Smooth muscle cell (in vitro differentiated cells): ENCODE results near the gene CADM2. TPM values are rescaled to one million over a fixed set of nuclear protein-coding genes. Genes with fewer than 3 reads are reported as not detected.

Experiments used
- DNase-seq: peaks from one replicate; lab custom pipeline; 2025; ENCODE audit not compliant: unreplicated experiment; lab: John Stamatoyannopoulos, UW
- H2AFZ ChIP-seq: fragments of 200-600 bp; sonication (generic); 2 replicates; pipeline ENCODE4 v1.6.0; 2016; ENCODE audit warnings: antibody characterized with exemption, low read depth, mild to moderate bottlenecking
- H3F3A ChIP-seq: fragments of 200-600 bp; sonication (generic); 2 replicates; pipeline ENCODE4 v1.6.0; 2017; ENCODE audit warnings: antibody characterized with exemption, low read depth
- H3K27ac ChIP-seq: fragments of 200-600 bp; sonication (generic); 2 replicates; pipeline ENCODE4 v1.5.1; 2016; ENCODE audit warnings: low read depth, mild to moderate bottlenecking
- H3K27me3 ChIP-seq: fragments of 200-600 bp; sonication (generic); 2 replicates; pipeline ENCODE4 v1.6.1; 2016; ENCODE audit warnings: low read depth, mild to moderate bottlenecking
- H3K36me3 ChIP-seq: fragments of 200-600 bp; sonication (generic); 2 replicates; pipeline ENCODE4 v1.5.1; 2016; ENCODE audit warnings: low read depth
- H3K4me1 ChIP-seq: fragments of 200-600 bp; sonication (generic); 2 replicates; pipeline ENCODE4 v1.5.1; 2016; ENCODE audit warnings: low read depth
- H3K4me2 ChIP-seq: fragments of 200-600 bp; sonication (generic); 2 replicates; pipeline ENCODE4 v1.6.0; 2016; ENCODE audit warnings: mild to moderate bottlenecking
- H3K4me3 ChIP-seq: fragments of 200-600 bp; sonication (generic); 2 replicates; pipeline ENCODE4 v1.5.1; 2016; ENCODE audit warnings: mild to moderate bottlenecking
- H3K79me2 ChIP-seq: fragments of 200-600 bp; sonication (generic); 2 replicates; pipeline ENCODE4 v1.6.0; 2016; ENCODE audit warnings: low read depth, mild to moderate bottlenecking
- H3K9ac ChIP-seq: fragments of 200-600 bp; sonication (generic); 2 replicates; pipeline ENCODE4 v1.6.0; 2016; ENCODE audit warnings: low read depth
- H3K9me3 ChIP-seq: fragments of 200-600 bp; sonication (generic); replicated peaks from 2 replicates; pipeline ENCODE4 v1.5.1; 2016; ENCODE audit warnings: low read depth
- H4K20me1 ChIP-seq: fragments of 200-600 bp; sonication (generic); 2 replicates; pipeline ENCODE4 v1.6.0; 2016; ENCODE audit warnings: low read depth
- CTCF ChIP-seq: fragments of 200-600 bp; sonication (generic); IDR thresholded peaks from 2 replicates; pipeline ENCODE4 v1.5.1; 2017; ENCODE audit warnings: borderline replicate concordance, mild to moderate bottlenecking, antibody characterized with exemption; ENCODE audit not compliant: insufficient read depth, poor library complexity, severe bottlenecking
- WGBS: methylation state at CpG from one replicate; pipeline ENCODE4 v1.1.7; 2016; ENCODE audit warnings: low lambda C conversion rate; 5-methylcytosine and 5-hydroxymethylcytosine counted together
- polyA plus RNA-seq: library from polyadenylated mRNA; unstranded; fragments of >200 nt; fragmentation: Nextera tagmentation; extraction: Ambion mirVana; gene quantifications from 2 replicates; pipeline ENCODE4 v1.2.1, GENCODE V29; 2016
- total RNA-seq: library from RNA; depleted of rRNA; stranded (reverse); fragments of >200 nt; gene quantifications from 2 replicates; pipeline ENCODE4 v1.2.3, GENCODE V29; 2014

The CADM2 gene
- total and polyA plus RNA-seq, 2 experiments from 2014 or later: 0.13 TPM; not detected in 1

GRCh38 chr3:85571835-85572234, 613.0 kb downstream of the CADM2 start:
- no peak for DNase-seq
- no peak overlapping the region for H3K27ac ChIP-seq

GRCh38 chr3:85572426-85572825, 613.6 kb downstream of the CADM2 start:
- no peak overlapping the region for H3K9ac ChIP-seq
- 82% methylated on average over 4 of the region's 4 CpGs for WGBS

More at GRCh38 chr3:85571835-85572234, 613.0 kb downstream of the CADM2 start:
- Histone ChIP-seq H3K9me3 (no peaks in the 10 kb centered on the region), H2AFZ (no peak overlapping the region), H3K4me2 (no peak overlapping the region), H4K20me1 (no peaks in the 10 kb centered on the region), H3K4me3 (no peak overlapping the region), H3K4me1 (no peaks in the 10 kb centered on the region), H3F3A (no peaks in the 10 kb centered on the region), H3K79me2 (no peaks in the 10 kb centered on the region), H3K36me3 (no peaks in the 10 kb centered on the region), H3K9ac (no peak overlapping the region), H3K27me3 (no peaks in the 10 kb centered on the region)
- WGBS: 71% methylated on average over 6 of the region's 6 CpGs
- TF ChIP-seq CTCF: no peak

GRCh38 chr3:85572978-85573377, 614.2 kb downstream of the CADM2 start:
- Histone ChIP-seq H3K9ac (no peak overlapping the region), H3K36me3 (no peaks in the 10 kb centered on the region), H3F3A (no peaks in the 10 kb centered on the region), H3K27me3 (no peaks in the 10 kb centered on the region), H3K27ac (no peak overlapping the region), H3K4me1 (no peaks in the 10 kb centered on the region), H3K79me2 (no peaks in the 10 kb centered on the region), H3K4me3 (no peak overlapping the region), H3K4me2 (no peak overlapping the region), H4K20me1 (no peaks in the 10 kb centered on the region), H2AFZ (no peak overlapping the region), H3K9me3 (no peaks in the 10 kb centered on the region)
- WGBS: 84% methylated on average over 5 of the region's 5 CpGs
- no peak for TF ChIP-seq CTCF
- DNase-seq: no peak

More at GRCh38 chr3:85572426-85572825, 613.6 kb downstream of the CADM2 start:
- H3K27ac ChIP-seq: no peak overlapping the region
- H3K4me1 ChIP-seq: no peaks in the 10 kb centered on the region
- no peak for TF ChIP-seq CTCF
- H3K79me2 ChIP-seq: no peaks in the 10 kb centered on the region
- no peak overlapping the region for H3K4me3 ChIP-seq
- no peaks in the 10 kb centered on the region for H3F3A ChIP-seq
- no peak overlapping the region for H2AFZ ChIP-seq
- DNase-seq: no peak
- H3K4me2 ChIP-seq: no peak overlapping the region
- H3K36me3 ChIP-seq: no peaks in the 10 kb centered on the region
- no peaks in the 10 kb centered on the region for H3K9me3 ChIP-seq
- no peaks in the 10 kb centered on the region for H4K20me1 ChIP-seq
- no peaks in the 10 kb centered on the region for H3K27me3 ChIP-seq

DNA sequence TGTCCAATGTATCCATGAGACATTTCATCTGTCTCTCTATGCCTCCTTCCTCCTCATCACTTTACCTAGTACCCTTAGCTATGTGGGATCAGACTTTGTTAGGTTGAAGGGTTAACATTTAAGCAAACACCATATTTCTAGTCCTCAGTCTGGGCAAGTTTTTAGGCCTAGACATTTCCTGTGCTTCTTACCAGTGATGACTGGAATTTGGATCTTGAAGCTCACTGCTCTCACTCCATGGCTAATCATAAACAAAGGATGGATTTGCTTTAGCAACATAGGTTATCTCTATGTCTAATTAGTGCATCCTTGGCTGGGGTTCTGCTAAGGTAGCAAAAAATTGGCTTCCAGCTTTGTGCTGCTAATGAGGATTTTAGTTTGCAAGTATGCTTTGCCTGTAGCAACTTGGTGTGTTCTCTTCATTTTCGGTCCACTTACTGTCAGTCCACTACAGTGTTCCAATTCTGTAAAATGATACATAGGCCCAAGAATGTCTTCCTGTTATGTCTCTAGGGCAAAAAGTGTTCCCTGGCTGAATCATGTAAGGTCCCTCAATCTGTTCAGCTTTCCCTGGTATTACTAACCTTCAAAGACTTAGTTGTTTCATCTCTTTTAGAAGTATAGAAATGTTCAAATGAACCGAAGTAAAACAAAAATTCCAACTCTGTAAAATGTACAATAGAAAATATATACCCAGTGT, 615.4 kb downstream of the CADM2 start:
- TF ChIP-seq CTCF: no peak
- no peaks in the 10 kb centered on the region for H3K36me3 ChIP-seq
- no peaks in the 10 kb centered on the region for H3K9me3 ChIP-seq
- H3K9ac ChIP-seq: no peak overlapping the region
- H3K4me3 ChIP-seq: no peak overlapping the region
- no peaks in the 10 kb centered on the region for H3K27me3 ChIP-seq
- no peaks in the 10 kb centered on the region for H3F3A ChIP-seq
- 83% methylated on average over 2 of the region's 2 CpGs for WGBS
- no peak overlapping the region for H3K4me2 ChIP-seq
- DNase-seq: no peak
- no peaks in the 10 kb centered on the region for H3K4me1 ChIP-seq
- no peaks in the 10 kb centered on the region for H4K20me1 ChIP-seq
- no peaks in the 10 kb centered on the region for H3K79me2 ChIP-seq
- no peak overlapping the region for H3K27ac ChIP-seq
- peak overlapping the region; percentile 43 for H2AFZ ChIP-seq
